ENCODE measurements around the gene PITX2.

PITX2 gene

DNA sequence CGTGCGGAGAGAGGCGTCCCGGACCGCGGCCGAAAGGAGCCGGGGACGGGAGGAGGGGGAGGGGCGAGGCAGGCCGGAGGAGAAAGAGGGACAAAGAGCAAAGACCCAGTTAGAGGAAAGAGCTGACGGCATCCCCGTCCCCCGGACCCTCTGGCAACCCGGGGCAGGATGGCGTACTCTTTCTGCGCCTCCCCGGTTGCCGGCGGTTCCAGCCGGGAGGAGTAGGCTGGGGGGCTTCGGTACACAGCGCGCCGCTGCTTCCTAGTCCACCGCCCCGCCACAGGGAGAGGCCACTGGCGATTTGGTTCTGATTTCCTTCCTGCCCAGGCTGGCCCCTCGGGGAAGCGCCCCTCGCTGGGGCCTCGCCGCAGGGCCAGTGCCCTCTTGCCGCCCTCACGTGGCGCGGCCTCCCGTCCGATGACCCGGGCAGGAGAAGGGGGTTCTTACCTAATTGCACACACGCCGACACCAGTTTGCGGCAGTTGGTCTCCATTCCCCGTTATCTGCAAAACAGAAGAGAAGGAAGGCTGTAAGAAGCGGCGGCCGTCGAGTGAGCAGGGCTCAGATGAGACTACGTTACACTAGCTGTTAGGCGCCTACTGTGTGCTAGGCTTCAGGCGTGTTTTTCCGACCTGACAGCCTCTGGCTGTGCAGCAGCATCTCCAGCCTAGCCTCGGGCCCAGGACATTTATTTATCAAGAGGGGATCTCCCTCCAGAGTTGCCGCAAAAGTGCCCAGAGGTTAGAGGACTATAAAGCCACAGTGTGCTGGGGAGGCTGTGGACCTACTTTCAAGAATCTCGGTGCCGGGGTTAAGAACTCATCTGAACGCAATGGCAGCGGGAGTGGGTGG lies 9.9 kb upstream of the PITX2 start:
- DNase-seq (ENCODE audit: low spot score), result peak; percentile 45
- in situ Hi-C loops (cut with MboI; ENCODE audit: low pct_unique_long_range_greater_than_20kb, low sequenced_read_pairs, unreplicated experiment), result loop anchor here (25.0 kb wide), 2 partner anchors 330 to 1005 kb away; no protein-coding TSS in a partner anchor
- TF ChIP-seq, protein P1, sequence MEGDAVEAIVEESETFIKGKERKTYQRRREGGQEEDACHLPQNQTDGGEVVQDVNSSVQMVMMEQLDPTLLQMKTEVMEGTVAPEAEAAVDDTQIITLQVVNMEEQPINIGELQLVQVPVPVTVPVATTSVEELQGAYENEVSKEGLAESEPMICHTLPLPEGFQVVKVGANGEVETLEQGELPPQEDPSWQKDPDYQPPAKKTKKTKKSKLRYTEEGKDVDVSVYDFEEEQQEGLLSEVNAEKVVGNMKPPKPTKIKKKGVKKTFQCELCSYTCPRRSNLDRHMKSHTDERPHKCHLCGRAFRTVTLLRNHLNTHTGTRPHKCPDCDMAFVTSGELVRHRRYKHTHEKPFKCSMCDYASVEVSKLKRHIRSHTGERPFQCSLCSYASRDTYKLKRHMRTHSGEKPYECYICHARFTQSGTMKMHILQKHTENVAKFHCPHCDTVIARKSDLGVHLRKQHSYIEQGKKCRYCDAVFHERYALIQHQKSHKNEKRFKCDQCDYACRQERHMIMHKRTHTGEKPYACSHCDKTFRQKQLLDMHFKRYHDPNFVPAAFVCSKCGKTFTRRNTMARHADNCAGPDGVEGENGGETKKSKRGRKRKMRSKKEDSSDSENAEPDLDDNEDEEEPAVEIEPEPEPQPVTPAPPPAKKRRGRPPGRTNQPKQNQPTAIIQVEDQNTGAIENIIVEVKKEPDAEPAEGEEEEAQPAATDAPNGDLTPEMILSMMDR (IDR thresholded peaks at IDR 0.05; ENCODE audit: extremely low read depth, insufficient read depth, missing control alignments), result no peak

DNA sequence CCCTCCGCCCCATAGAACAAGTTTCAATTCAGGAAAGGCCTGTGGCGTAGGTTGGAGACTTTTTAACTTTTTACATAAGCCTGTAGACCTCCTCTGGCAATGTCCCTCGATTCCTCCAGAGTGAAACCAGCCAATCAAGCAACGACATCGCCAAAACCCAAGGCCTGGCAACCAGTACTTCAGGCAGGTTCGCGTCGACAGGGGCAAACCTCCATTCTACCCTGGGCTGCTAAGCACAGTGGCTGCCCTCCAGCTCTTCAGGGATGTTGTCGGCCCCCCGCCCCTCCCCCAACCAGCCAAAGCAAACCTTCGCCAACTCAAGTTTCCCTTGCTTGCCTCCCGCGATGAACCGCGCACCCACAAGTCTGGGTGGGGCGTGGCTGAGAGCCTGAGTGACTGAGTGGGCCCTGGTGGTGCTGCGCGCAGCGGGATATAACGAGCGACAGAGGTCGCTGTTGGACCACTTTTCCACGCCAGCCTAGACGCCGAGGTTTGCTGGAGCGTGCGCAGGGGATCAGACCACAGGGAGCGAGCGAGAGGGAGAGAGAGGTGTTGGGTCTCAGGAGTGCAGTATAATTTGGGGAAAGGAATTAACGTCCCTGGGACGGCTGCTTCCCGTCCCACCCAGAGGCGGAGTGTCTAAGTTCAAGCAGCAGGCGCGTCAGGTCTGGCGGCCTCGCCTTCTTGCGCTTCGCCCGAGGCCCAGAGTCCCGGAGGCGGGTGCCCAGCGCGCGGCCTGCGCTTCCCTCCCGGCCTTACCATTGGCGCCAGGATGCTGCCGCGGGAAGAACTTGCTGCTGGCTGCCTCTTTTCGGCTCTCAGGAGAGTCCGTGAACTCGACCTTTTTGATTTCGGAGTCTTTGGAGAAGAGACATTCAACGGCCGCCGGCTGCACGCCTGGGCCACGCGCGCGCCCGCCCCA lies 9.0 kb upstream of the PITX2 start:
- DNase-seq (ENCODE audit: low spot score), result peak; percentile 87
- in situ Hi-C loops (cut with MboI; ENCODE audit: low pct_unique_long_range_greater_than_20kb, low sequenced_read_pairs, unreplicated experiment), result loop anchor here (25.0 kb wide), 2 partner anchors 330 to 1005 kb away; no protein-coding TSS in a partner anchor
- TF ChIP-seq, protein P1 (IDR thresholded peaks at IDR 0.05; ENCODE audit: extremely low read depth, insufficient read depth, missing control alignments), result peak; percentile 81

DNA sequence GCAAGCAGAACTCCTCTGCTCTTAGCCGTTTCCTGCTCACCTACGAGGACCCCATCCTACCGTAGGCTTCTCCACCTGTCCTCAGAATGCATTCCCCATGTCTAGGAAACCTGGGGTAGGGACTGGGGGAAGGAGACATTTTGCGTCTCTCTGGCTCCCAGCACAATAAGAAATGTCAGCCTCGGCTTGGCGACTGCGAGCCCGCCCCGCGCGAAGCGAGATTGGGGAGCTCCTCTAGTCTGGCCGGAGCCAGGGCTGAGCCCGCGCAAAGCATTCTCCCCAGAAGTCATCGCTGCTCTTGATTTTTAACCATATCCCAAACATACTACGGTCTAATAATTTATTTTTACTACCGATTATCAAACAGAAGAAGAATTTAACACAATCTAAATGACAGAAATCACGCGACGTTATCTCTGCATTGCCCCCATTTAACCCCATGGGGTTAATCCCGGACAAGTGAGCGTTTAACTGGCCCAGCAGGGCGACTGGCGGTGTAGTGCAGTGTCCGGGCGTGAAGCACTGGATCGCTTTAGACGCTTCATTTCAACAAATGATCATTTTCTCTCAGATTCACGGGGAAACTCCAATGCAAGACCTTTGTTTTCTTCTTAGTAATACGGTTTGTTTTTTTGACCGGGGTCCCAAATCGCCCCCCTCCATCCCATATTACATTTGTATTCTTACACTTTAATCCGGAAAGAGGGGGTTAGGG lies 8.0 kb upstream of the PITX2 start:
- in situ Hi-C loops (cut with MboI; ENCODE audit: low pct_unique_long_range_greater_than_20kb, low sequenced_read_pairs, unreplicated experiment), result loop anchor here (25.0 kb wide), 2 partner anchors 331 to 1006 kb away; no protein-coding TSS in a partner anchor
- DNase-seq (ENCODE audit: low spot score), result peak; percentile 17
- TF ChIP-seq, protein P1 (IDR thresholded peaks at IDR 0.05; ENCODE audit: extremely low read depth, insufficient read depth, missing control alignments), result no peak

DNA sequence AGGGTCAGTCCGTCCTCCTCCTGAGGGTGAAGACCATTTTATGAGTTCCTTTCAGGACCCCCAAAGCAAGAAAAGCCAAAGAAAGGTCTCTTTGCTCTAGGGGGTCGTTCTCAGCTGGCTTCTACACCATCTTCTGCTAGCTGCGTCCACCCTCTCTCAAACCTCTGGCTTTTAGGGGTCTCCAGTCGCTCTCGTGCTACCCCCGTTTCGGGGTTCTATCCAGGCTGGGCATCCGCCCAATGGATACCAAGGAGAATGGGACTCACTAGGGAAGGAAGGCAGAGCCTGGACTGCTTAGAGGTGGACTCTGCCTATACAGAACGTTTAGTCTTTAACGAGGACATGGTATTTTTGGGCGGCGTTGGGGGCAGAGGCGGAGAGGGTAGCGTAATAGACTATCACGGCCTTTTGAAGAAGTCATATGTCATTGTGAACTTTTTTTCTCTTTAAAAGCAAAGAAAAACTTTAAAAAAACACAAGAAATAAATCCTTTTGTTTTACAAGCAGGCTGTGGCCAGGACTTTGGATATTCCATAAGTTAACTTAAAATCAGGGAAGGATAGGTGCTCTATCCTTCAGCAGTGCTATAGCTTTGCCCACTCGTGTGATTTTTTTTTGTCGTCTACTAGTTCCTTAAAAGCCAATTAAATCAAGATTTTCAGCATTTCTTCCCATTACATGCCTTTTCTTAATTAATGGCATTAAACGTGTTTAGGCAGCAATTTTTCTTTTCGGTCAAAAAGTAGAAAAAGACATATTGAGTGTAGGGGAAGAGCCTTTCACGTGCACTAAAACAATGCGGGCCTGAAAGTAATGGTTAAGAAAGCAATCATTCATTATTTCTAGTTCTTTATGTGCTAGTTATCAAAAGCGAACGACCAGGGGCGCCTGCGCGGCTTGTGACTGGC lies 7.2 kb upstream of the PITX2 start:
- TF ChIP-seq, protein P1 (IDR thresholded peaks at IDR 0.05; ENCODE audit: extremely low read depth, insufficient read depth, missing control alignments), result no peak
- in situ Hi-C loops (cut with MboI; ENCODE audit: low pct_unique_long_range_greater_than_20kb, low sequenced_read_pairs, unreplicated experiment), result loop anchor here (25.0 kb wide), 2 partner anchors 332 to 1007 kb away; no protein-coding TSS in a partner anchor
- peak; percentile 14 for DNase-seq (ENCODE audit: low spot score)

DNA sequence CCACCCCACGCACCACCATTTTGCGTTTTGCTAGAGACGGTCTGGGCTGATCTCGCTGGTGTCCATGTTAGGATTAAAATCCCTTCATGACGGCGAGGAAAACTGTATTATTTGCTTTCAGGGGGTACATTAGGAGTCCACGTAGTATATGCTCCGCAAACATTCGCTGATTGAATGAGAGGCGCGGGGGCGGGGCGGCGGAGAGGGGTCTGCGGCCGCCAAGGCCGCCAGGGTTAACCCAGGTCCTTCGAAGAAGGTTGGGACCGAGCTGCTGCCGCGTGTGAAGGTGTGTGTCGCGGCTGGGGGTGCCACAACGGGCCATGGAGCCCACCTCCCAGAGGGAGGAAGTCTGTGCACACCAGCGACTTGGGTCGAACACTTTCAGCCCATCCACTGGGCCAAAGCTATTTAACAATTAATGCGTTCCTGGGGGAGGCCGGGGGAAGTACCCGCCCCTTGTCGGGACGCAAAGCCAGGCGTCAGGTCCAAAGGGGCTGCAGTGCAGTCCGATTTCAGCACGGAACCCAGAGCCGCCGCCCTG lies 6.4 kb upstream of the PITX2 start:
- TF ChIP-seq, protein P1 (IDR thresholded peaks at IDR 0.05; ENCODE audit: extremely low read depth, insufficient read depth, missing control alignments), result no peak
- in situ Hi-C loops (cut with MboI; ENCODE audit: low pct_unique_long_range_greater_than_20kb, low sequenced_read_pairs, unreplicated experiment), result loop anchor here (25.0 kb wide), 2 partner anchors 333 to 1008 kb away; no protein-coding TSS in a partner anchor
- no peak for DNase-seq (ENCODE audit: low spot score)
